ENCODE results near the gene RBX1.
"Not testable (repeated sequence)": the region's sequence is repeated elsewhere in the genome, so short reads cannot be mapped to it uniquely, and the experiment has no call there.

RBX1 gene

DNA sequence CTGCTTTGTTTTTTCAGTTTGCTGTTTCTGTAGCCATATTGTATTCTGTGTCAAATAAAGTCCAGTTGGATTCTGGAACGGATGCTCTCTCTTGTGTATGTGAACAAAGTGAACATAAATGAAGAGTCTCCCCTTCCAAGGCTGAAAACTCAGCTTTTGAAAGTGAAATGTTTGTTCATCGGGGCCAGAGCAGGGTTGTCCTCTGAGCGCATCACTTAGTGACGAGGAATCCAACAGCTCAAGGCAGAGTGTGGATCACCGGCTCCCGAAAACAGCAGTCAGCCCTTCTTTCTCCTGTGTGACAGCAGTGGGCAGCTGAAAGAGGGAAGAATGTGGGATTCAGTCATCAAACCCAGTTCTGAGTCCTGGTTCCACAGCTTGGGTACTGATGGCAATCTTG lies 21.4 kb downstream of the RBX1 start:
- DNase-seq (ENCODE audit: low spot score) = no peak

DNA sequence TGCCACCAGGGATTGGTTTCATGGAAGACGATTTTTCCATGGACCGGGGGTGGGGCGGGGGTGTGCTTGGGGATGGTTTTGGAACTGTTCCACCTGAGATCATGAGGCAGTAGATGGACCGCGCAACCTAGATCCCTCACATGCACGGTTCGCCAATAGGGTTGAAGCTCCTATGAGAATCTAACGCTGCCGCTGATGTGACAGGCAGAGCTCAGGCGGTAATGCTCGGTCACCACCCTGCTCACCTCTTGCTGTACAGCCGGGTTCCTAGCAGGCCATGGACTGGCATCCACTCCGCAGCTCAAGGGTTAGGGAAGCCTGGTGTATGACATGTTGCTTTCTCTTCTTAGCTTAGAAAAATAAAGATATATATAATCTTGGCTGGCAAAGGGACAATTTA lies 22.0 kb downstream of the RBX1 start:
- no peak for DNase-seq (ENCODE audit: low spot score)

DNA sequence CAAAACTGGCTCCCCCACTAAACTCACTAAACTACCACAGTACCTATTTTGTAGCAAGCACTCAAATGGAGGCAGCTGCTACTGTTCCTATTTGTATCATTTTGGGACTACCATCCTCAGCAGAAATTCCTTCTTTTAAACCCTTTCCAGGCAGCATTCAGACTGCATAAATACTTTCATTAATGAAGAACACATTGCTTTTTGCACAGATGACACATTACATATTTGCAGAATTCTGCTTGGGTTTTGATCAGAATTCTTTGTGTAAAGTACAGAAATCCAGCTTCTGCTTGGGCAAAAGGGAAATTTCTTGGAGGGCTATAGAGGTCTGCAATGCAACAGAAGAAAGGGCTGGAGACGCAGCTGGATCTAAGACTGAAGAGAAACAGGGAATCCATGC lies 24.2 kb downstream of the RBX1 start:
- DNase-seq (ENCODE audit: low spot score) = no peak

DNA sequence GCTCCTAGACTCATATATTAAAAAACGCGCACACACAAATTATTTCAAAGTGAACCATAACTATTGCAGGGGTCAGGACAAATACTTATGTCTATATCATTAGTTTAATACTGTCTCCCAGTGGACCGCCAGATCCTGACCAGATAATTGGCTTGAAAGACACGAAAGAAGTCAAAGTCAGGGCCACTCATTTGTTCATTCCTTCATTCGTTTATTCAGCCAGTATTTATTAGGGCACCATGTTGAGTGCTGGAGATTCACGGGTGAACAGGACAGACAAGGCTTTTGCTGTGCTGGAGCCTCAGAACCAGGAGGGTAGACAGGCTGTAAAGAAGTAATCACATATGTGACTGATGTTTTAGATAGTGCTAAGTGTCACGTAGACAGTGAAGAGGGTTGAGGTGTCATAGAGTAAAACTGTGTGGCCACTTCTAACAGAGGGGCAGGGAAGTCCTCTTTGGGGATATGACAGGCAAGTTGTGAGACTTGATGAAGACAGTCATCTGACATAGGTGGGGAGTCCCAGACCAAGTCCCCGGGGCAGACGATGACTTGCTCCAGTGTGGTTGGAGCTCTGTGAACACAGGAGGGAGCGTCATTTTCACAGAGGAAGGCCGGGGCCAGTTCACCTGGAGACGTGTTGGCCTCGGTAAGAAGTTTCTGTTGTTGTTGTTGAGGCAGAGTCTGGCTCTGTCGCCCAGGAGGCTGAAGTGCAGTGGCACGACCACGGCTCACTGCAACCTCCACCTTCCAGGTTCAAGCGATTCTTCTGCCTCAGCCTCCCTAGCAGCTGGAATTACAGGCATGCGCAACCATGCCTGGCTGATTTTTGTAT lies 25.9 kb downstream of the RBX1 start:
- no peak for DNase-seq (ENCODE audit: low spot score)

DNA sequence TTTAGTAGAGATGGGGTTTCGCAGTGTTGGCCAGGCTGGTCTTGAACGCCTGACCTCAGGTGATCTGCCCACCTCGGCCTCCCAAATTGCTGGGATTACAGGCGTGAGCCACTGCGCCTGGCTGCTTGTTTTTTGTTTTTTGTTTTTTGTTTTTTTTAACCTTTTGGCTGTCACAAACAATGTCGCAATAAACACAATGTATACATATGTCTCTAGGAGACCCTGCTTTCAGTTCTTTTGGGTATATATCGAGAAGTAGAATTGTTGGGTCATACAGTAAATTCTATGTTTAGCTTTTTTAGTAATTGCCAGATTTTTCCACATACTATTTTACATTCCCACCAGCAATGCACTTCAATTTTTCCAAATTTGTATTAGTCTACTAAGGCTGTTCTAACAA lies 28.0 kb downstream of the RBX1 start:
- no peak for DNase-seq (ENCODE audit: low spot score)

DNA sequence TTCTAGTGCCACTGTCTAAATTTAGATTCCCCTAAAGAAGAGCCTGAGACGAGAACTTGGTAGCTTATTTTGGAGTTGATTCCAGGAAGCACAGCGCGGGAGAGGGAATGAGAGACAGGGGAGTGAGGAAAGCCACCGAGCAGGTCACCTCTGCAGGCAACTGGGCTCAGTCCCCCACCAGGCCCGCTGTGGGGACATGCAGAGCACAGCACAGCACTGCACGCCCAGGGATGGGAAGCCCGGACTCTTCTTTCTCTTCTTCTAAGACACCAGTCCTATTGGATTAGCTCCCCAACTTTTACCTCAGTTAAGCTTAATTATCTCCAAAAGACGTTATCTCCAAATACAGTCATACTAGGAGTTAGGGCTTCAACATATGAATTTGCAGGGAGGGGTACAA lies 28.7 kb downstream of the RBX1 start:
- DNase-seq (ENCODE audit: low spot score) = no peak

DNA sequence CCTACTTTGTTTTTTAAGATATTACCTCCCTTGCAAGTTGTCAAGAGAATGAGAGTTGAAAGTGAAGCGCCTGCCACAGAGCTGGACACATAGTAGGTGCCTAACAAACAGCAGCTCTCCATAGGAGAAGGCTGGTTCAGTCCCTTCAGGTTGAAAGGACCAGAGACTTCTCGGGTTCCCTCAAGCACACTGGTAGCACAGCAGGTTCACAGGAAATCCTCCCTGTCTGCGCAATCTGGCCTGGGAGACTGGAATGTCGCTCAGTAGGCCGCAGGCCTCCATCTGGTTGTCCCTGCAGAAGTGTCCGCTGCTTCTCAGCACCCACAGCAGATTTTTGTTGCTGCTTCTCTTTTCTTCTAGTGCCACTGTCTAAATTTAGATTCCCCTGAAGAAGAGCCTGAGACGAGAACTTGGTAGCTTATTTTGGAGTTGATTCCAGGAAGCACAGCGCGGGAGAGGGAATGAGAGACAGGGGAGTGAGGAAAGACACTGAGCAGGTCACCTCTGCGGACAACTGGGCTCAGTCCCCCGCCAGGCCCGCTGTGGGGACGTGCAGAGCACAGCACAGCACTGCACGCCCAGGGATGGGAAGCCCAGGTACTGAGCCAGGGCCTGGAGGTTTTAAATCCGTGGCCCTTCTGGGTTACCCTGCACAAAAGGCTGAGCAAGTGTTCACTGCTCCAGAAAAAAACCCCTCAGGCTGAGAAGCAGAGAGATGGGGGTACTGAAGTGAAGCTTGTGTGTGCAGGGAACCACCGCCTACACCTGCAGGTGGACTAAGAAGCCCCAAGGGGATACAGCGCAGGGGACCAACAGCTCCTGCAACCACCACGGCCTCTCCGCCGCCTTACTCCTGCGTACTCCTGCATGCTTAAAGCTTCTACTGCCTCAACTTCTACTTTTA lies 31.6 kb downstream of the RBX1 start:
- no peak for DNase-seq (ENCODE audit: low spot score)

DNA sequence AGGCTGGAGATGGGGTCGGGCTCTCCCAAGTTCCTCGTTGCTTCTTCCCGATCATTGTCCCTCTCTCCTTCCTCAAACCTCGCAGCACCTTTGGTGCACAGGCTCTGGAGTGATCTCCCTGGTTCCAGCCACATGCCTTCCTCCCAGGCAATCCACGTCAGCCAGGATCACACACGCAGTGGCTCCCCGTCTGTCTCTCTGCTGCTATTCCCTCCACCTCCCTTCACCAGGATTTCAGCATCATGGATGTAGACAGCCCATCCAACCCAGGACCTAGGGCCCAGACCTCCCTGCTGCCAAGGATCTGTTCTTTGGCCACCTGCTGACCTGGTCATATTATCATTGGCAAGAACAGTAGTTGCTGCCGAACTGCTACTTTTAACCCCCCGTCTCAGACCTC lies 40.1 kb downstream of the RBX1 start:
- DNase-seq (ENCODE audit: low spot score) = no peak

DNA sequence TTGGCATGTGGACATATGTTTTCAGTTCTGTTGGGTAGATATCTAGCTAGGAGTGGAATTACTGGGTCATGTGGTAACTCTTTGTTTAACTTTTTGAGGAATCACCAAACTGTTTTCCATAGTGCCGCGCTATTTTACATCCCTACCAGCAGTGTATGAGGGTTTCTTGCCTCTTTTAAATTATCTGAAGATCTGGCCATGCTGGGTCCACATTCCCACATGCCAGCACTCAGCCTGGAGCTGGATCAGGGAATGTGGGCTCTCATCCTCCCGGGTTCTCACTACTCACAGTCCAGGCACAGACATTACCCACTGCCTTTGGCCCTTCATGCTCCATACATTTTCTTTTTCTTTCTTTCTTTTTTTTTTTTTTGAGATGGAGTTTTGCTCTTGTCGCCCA lies 44.6 kb downstream of the RBX1 start:
- no peak for DNase-seq (ENCODE audit: low spot score)

DNA sequence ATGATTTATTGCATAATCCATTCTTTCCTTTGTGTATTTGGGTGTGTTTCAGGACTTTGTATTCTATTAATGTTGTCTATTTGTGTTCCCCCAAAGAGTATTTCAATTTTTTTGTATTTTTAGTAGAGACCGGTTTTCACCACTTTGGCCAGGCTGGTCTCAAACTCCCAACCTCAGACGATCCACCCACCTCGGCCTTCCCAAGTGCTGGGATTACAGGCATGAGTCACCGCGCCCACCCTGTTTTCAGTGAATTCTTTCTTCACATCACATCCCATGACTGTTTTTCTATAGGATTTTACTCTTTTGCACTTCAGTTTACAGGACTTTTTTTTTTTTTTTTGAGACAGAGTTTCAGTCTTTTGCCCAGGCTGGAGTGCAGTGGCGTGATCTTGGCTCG lies 46.3 kb downstream of the RBX1 start:
- no peak for DNase-seq (ENCODE audit: low spot score)

DNA sequence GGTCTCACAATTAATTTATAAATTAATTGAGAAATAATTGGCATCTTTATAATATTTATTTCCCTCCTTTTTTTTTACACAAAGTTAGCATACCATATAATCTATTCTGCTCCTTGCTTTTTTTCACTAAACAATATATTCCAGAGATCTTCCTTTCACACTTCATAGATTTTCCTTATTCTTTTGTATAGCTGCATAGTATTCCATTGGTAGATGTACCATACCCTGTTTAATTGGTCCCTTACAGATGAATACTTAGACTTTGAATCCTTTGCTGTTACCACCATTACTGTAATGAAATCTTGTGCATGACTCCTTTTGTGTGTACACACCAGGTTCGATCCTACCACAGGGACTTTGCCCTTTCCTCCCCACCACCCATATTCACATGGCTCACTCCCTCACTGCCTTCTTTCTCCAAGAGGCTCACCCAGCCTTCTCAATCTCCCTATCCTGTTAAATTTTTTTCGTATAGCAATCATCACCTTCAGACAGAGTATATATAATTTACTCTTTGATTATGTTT lies 48.9 kb downstream of the RBX1 start:
- DNase-seq (ENCODE audit: low spot score) = no peak

DNA sequence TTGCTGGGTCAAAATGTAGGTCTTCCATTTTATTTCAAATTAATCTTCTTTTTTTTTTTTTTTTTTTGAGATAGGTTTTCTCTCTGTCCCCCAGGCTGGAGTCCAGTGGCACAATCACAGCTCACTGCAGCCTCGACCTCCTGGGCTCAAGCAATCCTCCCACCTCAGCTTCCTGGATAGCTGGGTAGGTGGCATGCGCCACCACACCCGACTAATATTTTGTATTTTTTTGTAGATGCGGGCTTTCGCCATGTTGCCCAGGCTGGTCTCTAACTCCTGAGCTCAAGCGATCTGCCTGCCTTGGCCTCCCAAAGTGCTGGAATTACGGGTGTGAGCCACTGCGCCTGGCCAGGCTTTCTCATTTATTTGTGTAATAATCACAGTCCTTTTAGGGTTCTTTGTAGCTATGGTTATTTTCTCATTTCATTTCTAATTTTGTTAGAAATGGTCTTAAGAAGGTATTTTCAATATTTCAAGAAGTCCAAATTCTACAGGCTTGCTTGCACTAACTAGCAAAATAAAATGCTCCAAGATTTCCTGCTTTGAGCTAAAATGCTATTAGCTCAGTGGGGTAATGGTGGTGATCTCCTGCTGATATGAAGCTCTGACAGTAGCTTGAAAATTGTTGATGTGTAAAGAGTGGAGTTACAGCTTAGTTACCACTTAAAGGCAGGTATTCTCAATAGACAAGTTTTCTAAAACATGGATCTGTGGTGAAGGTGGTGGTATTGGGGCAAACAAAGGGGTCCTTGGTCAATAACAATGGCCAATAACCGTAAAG lies 50.0 kb downstream of the RBX1 start:
- DNase-seq (ENCODE audit: low spot score) = no peak

DNA sequence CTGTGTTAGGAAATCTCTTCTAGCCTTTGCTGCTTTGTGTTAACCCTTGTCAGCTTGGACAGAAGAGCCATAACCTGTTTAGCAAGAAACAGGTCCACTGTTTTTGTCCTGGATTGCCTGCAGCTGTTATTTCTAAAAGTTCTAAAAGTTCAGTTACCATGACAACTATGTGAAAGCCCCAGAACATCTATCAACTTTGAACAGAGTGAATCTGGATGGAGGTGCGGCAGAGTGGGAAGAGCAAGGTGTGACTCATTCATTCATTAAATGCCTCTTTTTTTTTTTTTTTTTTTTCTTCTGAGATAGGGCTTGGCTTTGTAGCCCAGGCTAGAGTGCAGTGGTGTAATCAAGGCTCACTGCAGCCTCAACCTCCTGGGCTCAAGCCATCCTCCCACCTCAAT lies 50.5 kb downstream of the RBX1 start:
- no peak for DNase-seq (ENCODE audit: low spot score)

DNA sequence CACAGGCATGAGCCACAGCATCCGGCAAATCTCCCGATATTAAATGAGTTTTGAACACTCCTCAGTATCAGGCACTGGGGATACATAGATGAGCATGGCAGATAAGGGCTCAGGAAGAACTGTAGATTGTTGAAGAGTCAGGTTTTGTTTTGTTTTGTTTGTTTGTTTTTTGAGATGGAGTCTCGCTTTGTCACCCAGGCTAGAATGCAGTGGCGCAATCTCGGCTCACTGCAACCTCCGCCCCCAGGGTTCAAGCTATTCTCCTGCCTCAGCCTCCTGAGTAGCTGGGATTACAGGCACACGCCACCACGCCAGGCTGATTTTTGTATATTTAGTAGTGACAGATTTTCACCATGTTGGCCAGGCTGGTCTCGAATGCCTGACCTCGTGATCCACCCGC lies 51.2 kb downstream of the RBX1 start:
- DNase-seq (ENCODE audit: low spot score) = not testable (repeated sequence)

DNA sequence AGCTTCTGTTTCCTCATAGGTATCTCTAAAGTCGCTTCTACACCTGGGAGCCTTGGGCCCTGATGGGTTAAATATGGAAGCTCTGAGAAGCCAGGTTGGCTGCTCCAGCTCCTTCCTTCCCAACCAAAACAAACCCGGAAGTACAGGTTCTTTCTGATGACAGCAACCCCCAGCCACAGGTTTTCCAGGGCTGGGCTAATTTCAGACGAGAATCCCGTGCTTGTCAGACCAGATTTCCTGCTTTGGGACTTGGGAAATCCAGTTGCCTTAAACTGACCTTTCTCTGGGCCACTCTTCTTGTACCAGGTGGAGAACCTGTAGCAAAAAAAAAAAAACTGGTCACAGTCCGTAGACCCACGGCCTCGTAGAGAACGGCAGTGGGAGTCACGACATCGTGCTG lies 51.9 kb downstream of the RBX1 start:
- no peak for DNase-seq (ENCODE audit: low spot score)

DNA sequence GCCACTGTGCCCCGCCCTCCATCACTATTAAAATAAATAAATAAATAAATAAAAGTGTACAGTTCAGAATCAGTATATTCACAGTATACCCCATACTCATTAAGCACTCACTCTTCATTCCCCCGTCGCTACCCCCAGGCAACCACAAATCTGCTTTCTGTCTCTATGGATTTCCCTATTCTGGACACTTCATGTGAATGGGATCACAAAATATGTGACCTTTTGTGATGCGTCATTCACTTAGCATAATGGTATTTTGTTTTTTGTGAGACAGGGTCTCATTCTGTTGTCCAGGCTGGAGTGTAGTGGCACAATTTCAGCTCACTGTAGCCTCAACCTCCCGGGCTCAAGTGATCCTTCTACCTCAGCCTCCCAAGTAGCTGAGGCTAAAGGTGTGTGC lies 52.8 kb downstream of the RBX1 start:
- no peak for DNase-seq (ENCODE audit: low spot score)

DNA sequence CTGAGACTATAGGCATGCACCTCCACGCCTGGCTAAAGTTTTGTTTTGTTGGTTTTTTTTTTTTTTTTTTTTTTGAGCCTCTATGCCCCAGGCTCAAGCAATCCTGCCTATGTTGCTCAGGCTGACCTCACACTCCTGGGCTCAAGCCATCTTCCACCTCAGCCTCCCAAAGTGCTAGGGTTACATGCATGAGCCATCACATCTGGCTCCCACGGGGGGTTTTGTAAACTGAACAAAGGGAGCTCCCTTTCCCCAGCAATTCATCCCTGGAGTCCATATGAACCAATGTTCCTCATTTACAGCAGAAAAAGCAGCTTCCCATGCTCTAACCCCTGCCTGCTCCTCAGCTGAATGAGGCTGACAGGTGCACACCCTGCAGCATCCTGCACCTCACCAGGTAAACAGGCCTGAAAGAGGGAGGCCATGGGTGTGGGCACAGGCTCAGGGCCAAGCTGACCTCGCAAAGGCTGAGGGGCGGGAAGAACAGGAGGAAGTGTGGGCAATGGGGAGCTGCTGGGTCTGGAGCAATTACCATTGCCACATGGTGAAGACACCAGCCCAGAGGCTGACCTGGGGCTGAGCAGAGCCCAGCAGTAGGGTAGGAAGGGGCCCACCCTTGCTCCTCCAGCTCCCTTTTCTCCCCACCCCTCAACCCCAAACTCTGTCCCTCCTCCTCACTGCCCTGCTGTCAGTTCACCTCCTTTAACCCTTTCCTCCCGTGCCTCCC lies 58.2 kb downstream of the RBX1 start:
- no peak for DNase-seq (ENCODE audit: low spot score)

DNA sequence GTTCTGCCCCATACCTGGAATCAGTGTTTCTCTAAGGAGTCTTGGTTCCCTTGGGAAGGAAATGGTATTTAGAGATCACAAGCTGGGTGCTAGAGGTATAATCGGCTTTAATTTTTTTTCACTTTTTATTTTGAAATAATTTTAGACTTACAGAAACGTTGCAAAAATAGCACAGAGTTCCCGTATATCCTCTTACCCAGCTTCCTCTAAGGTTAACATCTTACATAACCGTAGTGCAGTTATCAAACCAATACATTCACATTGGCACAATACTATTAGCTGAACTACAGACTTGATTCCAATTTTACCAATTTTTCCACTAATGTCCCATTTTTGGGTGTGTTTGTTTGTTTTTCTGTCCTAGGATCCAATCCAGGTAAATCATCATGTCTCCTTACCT lies 63.8 kb downstream of the RBX1 start:
- no peak for DNase-seq (ENCODE audit: low spot score)

DNA sequence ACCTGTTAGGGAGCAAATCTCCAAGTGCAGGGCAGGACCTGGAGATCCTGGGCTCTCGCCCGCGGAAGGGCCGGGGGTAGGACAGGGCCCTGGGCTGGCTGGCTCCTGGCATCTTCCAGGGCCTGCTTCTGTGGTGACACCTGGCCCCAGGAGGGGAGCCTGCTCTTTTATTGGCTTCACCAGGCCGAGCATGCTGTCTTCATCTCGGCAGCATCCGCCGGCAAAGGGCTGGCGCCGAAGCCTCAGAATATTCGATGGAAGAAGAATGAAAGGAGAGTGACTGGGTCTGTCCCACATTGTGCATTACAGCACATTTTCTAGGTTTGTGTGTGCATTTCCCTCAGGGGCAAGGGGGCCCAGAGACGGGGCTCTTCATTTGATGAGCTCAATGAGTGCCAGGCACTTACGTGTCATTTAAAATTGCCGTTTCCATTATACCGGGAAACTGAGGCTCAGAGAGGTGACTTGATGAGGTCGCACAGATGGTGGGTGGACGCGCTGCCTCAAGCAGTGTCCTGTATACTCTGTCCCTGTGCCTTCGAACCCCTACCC lies 70.0 kb downstream of the RBX1 start:
- DNase-seq (ENCODE audit: low spot score) = no peak

DNA sequence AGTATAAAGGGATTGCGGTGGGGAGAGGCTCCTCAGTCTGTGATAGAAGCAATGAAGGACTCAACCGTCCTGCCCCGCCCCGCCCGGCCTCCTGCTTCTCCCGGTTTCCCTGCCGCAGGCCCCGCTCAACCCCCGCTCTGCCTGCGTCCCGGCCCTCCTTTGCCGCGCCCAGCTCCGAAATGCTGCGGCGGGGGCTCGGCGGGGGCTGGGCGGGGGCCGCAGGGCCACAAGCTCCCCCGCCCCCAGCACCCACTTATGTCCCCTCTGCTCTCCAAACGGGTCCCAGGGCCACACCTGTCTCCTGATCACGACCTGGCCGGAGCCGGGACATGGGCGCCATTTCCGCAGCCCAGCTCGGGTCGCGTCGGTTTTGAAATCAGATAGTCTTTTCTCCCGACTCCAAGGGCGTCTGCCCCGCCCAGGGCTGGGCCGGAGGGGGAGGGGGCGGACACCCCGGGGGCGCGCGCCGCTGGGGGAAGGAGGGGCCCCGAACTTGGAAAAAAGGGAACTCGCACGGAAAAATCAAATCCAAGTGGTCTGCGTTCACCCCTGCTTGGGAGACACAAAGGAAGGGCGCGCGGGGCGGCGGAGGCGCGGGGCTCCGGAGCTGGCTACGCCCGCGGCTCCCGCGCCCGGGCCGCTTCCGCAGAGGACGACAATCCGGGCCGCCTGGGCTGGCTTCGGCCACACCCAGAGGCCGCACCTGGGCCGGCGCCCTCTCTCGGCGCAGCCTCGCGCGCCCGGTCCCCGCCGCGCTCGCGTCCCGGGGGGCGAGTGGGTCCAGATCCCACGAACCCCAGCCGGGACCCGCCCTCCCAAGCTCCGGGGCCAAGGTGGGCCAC lies 70.7 kb downstream of the RBX1 start:
- DNase-seq (ENCODE audit: low spot score) = peak; percentile 53

Data from CD4-positive, alpha-beta T cell treated with Interleukin-2 at 100 ng/mL for 4 hours (primary cell).